HepG2 (cell line): Measurements from ENCODE around the gene RIMBP2. TPM values are rescaled to one million over a fixed set of nuclear protein-coding genes. Genes with fewer than 3 reads are reported as not detected.

Experiments used
- ATAC-seq: fragments of 200-7000 bp; cut with Tn5 transposase; 3 replicates; pipeline ENCODE4 v1.9.1; 2020; ENCODE audit warnings: mild to moderate bottlenecking, moderate library complexity
- BruUV-seq: library from RNA; stranded (reverse); fragments of 400-500 nt; replicated peaks from 2 replicates; lab custom pipeline; 2021; lab: Mats Ljungman, UMichigan
- CTCF ChIA-PET: fragments of 300-600 bp; formaldehyde crosslinking; extraction: SDS; loops from one replicate; lab custom pipeline; 2021; ENCODE audit warnings: low total read pairs, inconsistent platforms, low intra/inter-chr PET ratio; lab: Yijun Ruan, JAX
- POLR2A ChIA-PET: fragments of 350-600 bp; sonication (Branson Sonifier 250); formaldehyde crosslinking; loops from one replicate; lab custom pipeline; 2020; ENCODE audit warnings: antibody characterized with exemption, inconsistent platforms; lab: Yijun Ruan, JAX
- DNase-seq: peaks from one replicate; pipeline ENCODE4 v3.0.0-alpha.2; 2015; ENCODE audit warnings: low spot score
- FAIRE-seq: peaks from 3 replicates; lab custom pipeline; 2011; peaks lifted over from hg19 to GRCh38; lab: Jason Lieb, UNC
- H2AFZ ChIP-seq: one replicate; pipeline ENCODE4 v1.6.1; 2011; ENCODE audit warnings: low read length, inconsistent platforms
- H3K27ac ChIP-seq: fragments of 300-600 bp; 3 replicates; pipeline ENCODE4 v1.8.0; 2011; ENCODE audit warnings: mixed run types, mild to moderate bottlenecking, mixed read lengths, low read length, inconsistent platforms; ENCODE audit not compliant: insufficient read depth; ENCODE audit errors: extremely low read length
- H3K27me3 ChIP-seq, 2 experiments: fragments of 200-600 bp in 1 of 2; 2 replicates in 1 of 2; 3 replicates in 1 of 2; pipeline versions ENCODE4 v1.6.0 to v1.8.0; 2011; ENCODE audit warnings: low read length in 2 of 2, mild to moderate bottlenecking in 2 of 2, moderate library complexity in 2 of 2, inconsistent platforms in 1 of 2; ENCODE audit not compliant: insufficient read depth in 2 of 2, control insufficient read depth in 1 of 2
- H3K36me3 ChIP-seq, 2 experiments: fragments of 200-600 bp in 1 of 2; replicated peaks in 1 of 2; 2 replicates in 1 of 2; 3 replicates in 1 of 2; pipeline versions ENCODE4 v1.5.1 to v1.8.0; 2011; ENCODE audit warnings: low read length in 2 of 2, inconsistent platforms in 1 of 2; ENCODE audit not compliant: insufficient read depth in 2 of 2, control insufficient read depth in 1 of 2
- H3K4me1 ChIP-seq: 2 replicates; pipeline ENCODE4 v1.5.1; 2012; ENCODE audit warnings: low read length, inconsistent platforms; ENCODE audit not compliant: insufficient read depth
- H3K4me2 ChIP-seq: 2 replicates; pipeline ENCODE4 v1.6.0; 2011; ENCODE audit warnings: low read depth, low read length, inconsistent platforms
- H3K4me3 ChIP-seq, 3 experiments: fragments of 200-600 bp in 1 of 3; sonication (generic), shearing (Covaris generic) in 1 of 3; replicated peaks in 1 of 3; 2 replicates each; pipeline ENCODE4 v1.5.1; 2011 to 2016; ENCODE audit warnings: low read length in 3 of 3, inconsistent platforms in 2 of 3, low read depth in 2 of 3, mild to moderate bottlenecking in 2 of 3, control low read depth in 1 of 3, mixed read lengths in 1 of 3; ENCODE audit not compliant: insufficient read depth in 1 of 3
- H3K79me2 ChIP-seq: one replicate; pipeline ENCODE4 v1.6.1; 2011; ENCODE audit warnings: low read length, inconsistent platforms; ENCODE audit not compliant: insufficient read depth
- H3K9ac ChIP-seq: 2 replicates; pipeline ENCODE4 v1.6.0; 2011; ENCODE audit warnings: mild to moderate bottlenecking, low read depth, low read length, inconsistent platforms; ENCODE audit not compliant: insufficient read depth
- H3K9me3 ChIP-seq: 2 replicates; pipeline ENCODE4 v1.5.1; 2012; ENCODE audit warnings: mild to moderate bottlenecking, low read length
- H4K20me1 ChIP-seq: 2 replicates; pipeline ENCODE4 v1.6.0; 2011; ENCODE audit warnings: inconsistent platforms, mild to moderate bottlenecking, low read length, moderate library complexity; ENCODE audit not compliant: insufficient read depth
- DMAP1 ChIP-seq: IDR thresholded peaks from 2 replicates; pipeline ENCODE4 v1.6.1; 2016
- EEA1 ChIP-seq: sonication (generic); formaldehyde crosslinking; IDR thresholded peaks from 2 replicates; pipeline ENCODE4 v1.5.1; 2020; ENCODE audit warnings: mild to moderate bottlenecking, missing genetic modification reagents, borderline replicate concordance
- FOXA1 ChIP-seq, 2 experiments: fragments of 450-650 bp in 1 of 2; sonication (generic) in 1 of 2; formaldehyde crosslinking in 1 of 2; IDR thresholded peaks; 2 replicates each; pipeline versions ENCODE4 v1.4.0 to v1.6.1; 2016 to 2020; ENCODE audit warnings: missing genetic modification reagents in 1 of 2
- JARID2 ChIP-seq: sonication (generic); formaldehyde crosslinking; IDR thresholded peaks from 2 replicates; pipeline ENCODE4 v1.8.1; 2023; ENCODE audit warnings: missing genetic modification reagents, inconsistent platforms; ENCODE audit not compliant: insufficient replicate concordance
- PPARG ChIP-seq: conservative IDR thresholded peaks from 2 replicates; pipeline ENCODE4 v1.6.1; 2016; ENCODE audit warnings: missing biosample characterization, missing genetic modification reagents
- PTBP1 ChIP-seq: fragments of 200-400 bp; formaldehyde crosslinking; IDR thresholded peaks from 2 replicates; pipeline ENCODE4 v1.6.1; 2018; ENCODE audit warnings: low read length, low read depth; ENCODE audit not compliant: poor library complexity, severe bottlenecking
- SMARCC2 ChIP-seq: fragments of 450-650 bp; IDR thresholded peaks from 2 replicates; pipeline ENCODE4 v1.6.1; 2017; ENCODE audit warnings: antibody characterized with exemption, mild to moderate bottlenecking
- SMC3 ChIP-seq: IDR thresholded peaks from 2 replicates; pipeline ENCODE4 v1.6.1; 2011; ENCODE audit warnings: low read length, improper control_type of control experiment
- TBX3 ChIP-seq: fragments of 450-650 bp; IDR thresholded peaks from 2 replicates; pipeline ENCODE4 v1.6.1; 2017; ENCODE audit warnings: antibody characterized with exemption, mild to moderate bottlenecking, inconsistent platforms, borderline replicate concordance
- ZNF776 ChIP-seq: sonication (generic); formaldehyde crosslinking; IDR thresholded peaks from 2 replicates; pipeline ENCODE4 v1.4.0; 2020; ENCODE audit warnings: mild to moderate bottlenecking, missing genetic modification reagents
- WGBS: methylation state at CpG from one replicate; pipeline ENCODE4 v1.1.6; 2017; ENCODE audit warnings: low lambda C conversion rate; 5-methylcytosine and 5-hydroxymethylcytosine counted together
- in situ Hi-C: cut with HindIII; loops from 2 replicates; pipeline ENCODE4 v1.10.0; 2017; ENCODE audit warnings: low pct_unique_long_range_greater_than_20kb; ENCODE audit not compliant: extremely low pct_ligation_motif_present
- intact Hi-C: fragments of 100-400 bp; cut with micrococcal nuclease; formaldehyde crosslinking; loops from one replicate; pipeline ENCODE4 v1.10.0; 2022; ENCODE audit not compliant: unreplicated experiment
- polyA plus RNA-seq, 8 experiments: library from polyadenylated mRNA; depleted of rRNA in 3 of 8; stranded (reverse) in 7 of 8; unstranded in 1 of 8; fragments of >200 nt; fragmentation: Illumina TruSeq in 4 of 8; extraction: Trizol in 4 of 8; gene quantifications; 2 replicates each; pipeline versions ENCODE4 v1.2.1 to v1.2.3, GENCODE V29; 2011 to 2016; ENCODE audit warnings: low read depth in 4 of 8, missing spikeins in 1 of 8, mixed read lengths in 1 of 8; ENCODE audit not compliant: insufficient read depth in 1 of 8
- total RNA-seq, 5 experiments: library from RNA; depleted of rRNA; stranded (reverse); fragments of >200 nt; fragmentation: Illumina TruSeq; extraction: Trizol; gene quantifications; 2 replicates each; pipeline ENCODE4 v1.2.3, GENCODE V29; 2016; ENCODE audit warnings: low read depth in 1 of 5
- TF ChIP-seq, protein P1 (sequence below): sonication (generic); formaldehyde crosslinking; IDR thresholded peaks from 2 replicates; pipeline ENCODE4 v1.8.0; 2022; ENCODE audit warnings: mild to moderate bottlenecking, missing genetic modification reagents, borderline replicate concordance
- TF ChIP-seq, protein P2 (sequence below): sonication (generic); formaldehyde crosslinking; IDR thresholded peaks from 2 replicates; pipeline ENCODE4 v1.8.0; 2022; ENCODE audit warnings: missing genetic modification reagents, low read depth, mild to moderate bottlenecking, borderline replicate concordance
- TF ChIP-seq, protein P3 (sequence below): sonication (generic); formaldehyde crosslinking; IDR thresholded peaks from 2 replicates; pipeline ENCODE4 v1.4.0; 2020; ENCODE audit warnings: missing genetic modification reagents

RIMBP2 gene
- total and polyA plus RNA-seq, 2 of the 13 experiments (the other 11 are each of a cell fraction or from before 2014, with no cell fraction given), result 0.03 TPM; not detected in 1

DNA sequence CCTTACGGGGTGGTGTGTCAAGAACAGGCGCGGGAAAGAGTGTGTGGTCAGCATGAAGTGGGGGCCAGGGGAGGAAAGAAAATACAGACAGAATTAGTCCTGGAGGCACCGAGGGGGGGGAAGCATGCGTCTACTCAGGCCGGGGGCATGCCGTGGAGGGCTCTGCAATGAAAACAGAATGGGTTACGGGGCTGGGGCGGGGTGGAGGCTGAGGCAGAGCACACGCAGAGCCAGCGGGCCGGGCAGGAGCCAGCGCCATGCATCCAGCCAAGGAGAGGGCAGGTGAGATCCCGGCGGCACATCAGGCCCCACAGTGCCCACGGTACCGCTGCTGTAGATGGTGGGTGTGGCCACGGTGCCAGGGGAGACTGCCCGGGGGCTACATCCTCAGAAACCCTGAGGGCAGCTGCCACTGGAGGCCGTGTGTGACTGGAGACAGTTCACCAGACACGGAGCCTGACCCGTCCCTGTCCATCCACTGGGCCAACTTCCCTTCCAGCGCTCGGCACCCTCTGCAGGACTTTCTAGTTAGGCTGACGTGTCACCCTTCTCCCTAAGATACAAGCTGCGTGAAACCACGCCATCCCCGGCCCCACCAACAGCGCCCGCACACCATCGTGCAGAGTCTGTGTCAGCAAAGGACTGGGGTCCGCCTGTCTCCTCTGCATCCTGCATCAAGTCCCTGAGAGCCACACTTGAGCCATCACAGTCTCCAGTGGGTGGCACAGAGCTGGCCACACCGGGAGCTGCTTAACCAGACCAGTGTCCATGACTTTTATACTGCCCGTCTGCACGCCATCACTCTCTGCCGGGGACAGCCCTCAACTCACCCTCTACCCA lies 291.0 kb downstream of the RIMBP2 start:
- H3K27me3 ChIP-seq, result peaks cover 6 to 72% of the 10 kb centered on the region in 2 experiments
- H4K20me1 ChIP-seq, result no peaks in the 10 kb centered on the region
- in situ Hi-C loops, result no loop called here
- BruUV-seq, result no TSS peak
- no peak overlapping the region for H3K4me2 ChIP-seq
- H2AFZ ChIP-seq, result no peak overlapping the region
- no peaks in the 10 kb centered on the region for H3K4me1 ChIP-seq
- H3K79me2 ChIP-seq, result no peaks in the 10 kb centered on the region
- CTCF ChIA-PET, result no interaction called here
- H3K9me3 ChIP-seq, result no peaks in the 10 kb centered on the region
- H3K27ac ChIP-seq, result no peak overlapping the region
- POLR2A ChIA-PET, result no interaction called here
- ATAC-seq, result no peak
- FAIRE-seq, result no peak
- DNase-seq, result no peak
- no peaks in the 10 kb centered on the region for H3K36me3 ChIP-seq
- intact Hi-C loops, result no loop called here
- 47% methylated on average over 18 of the region's 36 CpGs for WGBS
- no peak overlapping the region for H3K9ac ChIP-seq
- H3K4me3 ChIP-seq, result no peak overlapping the region
- TF ChIP-seq SMARCC2 (no peak), EEA1 (no peak)
- TF ChIP-seq, protein P1, sequence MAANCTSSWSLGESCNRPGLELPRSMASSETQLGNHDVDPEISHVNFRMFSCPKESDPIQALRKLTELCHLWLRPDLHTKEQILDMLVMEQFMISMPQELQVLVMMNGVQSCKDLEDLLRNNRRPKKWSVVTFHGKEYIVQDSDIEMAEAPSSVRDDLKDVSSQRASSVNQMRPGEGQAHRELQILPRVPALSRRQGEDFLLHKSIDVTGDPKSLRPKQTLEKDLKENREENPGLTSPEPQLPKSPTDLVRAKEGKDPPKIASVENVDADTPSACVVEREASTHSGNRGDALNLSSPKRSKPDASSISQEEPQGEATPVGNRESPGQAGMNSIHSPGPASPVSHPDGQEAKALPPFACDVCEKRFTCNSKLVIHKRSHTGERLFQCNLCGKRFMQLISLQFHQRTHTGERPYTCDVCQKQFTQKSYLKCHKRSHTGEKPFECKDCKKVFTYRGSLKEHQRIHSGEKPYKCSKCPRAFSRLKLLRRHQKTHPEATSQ (CRISPR knock-in tag), result no peak

DNA sequence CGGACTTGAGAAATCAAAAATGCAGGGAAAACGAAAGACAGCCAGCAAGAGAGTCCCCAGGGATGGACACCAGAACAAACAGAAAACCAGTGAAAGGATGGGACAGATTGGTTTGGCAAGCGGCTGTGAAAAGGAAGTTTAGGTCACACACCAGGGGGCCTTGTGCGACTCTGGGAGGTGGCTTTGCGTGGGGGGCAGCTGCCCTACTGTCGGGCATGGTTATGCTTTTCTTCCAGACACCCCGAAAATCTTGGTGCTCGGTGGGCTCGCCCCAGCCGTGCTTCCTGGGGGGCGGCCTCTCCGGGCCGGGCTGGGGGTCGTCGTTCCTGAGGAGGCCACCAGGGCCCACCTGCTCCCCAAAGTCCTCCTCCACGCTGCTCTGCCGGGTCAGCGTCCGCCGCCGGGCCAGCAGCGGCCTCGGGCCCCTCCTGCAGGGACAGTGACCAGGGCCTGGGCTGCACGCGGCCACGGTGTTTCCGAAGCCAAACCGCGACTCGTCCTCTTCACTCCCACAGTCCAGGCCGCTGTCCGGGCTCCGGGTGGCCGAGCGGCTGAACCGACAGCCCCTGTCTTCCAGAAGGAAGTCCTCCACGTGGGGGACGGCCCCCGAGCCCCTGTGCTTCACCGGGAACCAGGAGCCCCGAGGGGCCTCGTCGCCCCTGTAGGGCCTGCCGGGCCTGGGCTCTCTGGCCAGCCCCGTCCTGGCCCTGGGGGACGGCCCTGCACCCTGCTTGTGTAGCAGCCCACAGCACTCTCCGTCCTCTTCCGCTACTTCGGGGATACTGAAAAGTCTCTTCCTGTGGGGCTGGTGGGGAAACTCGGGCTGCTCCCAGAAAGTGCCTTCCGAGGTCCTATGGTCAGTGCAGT lies 291.9 kb downstream of the RIMBP2 start:
- intact Hi-C loops, result no loop called here
- ChIA-PET CTCF (no interaction called here), POLR2A (no interaction called here)
- FAIRE-seq (no peak), DNase-seq (no peak), ATAC-seq (no peak)
- BruUV-seq, result no TSS peak
- H3K36me3 ChIP-seq, result no peaks in the 10 kb centered on the region
- H3K27me3 ChIP-seq, result peaks cover 3 to 67% of the 10 kb centered on the region in 2 experiments
- H3K4me2 ChIP-seq, result no peak overlapping the region
- H3K27ac ChIP-seq, result no peak overlapping the region
- no peaks in the 10 kb centered on the region for H3K4me1 ChIP-seq
- H3K9me3 ChIP-seq, result no peaks in the 10 kb centered on the region
- no peaks in the 10 kb centered on the region for H4K20me1 ChIP-seq
- no peak overlapping the region for H2AFZ ChIP-seq
- 53% methylated on average over 34 of the region's 51 CpGs for WGBS
- H3K79me2 ChIP-seq, result no peaks in the 10 kb centered on the region
- H3K4me3 ChIP-seq, result no peak overlapping the region
- no peak overlapping the region for H3K9ac ChIP-seq
- in situ Hi-C loops, result no loop called here
- TF ChIP-seq, protein P2, sequence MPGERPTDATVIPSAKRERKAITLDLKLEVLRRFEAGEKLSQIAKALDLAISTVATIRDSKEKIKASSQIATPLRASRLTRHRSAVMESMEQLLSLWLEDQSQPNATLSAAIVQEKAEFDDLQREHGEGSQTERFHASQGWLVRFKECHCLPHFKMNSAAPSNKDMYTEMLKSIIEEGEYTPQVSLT (CRISPR knock-in tag), result no peak
- TF ChIP-seq ZNF776 (CRISPR knock-in tag) (no peak), JARID2 (no peak), SMC3 (no peak), FOXA1 (IDR thresholded peaks at IDR 0.05) (no peak), FOXA1 (CRISPR knock-in tag; IDR thresholded peaks at IDR 0.05) (no peak), PPARG (no peak), PTBP1 (no peak), DMAP1 (CRISPR knock-in tag) (no peak), TBX3 (no peak)
- TF ChIP-seq, protein P3, sequence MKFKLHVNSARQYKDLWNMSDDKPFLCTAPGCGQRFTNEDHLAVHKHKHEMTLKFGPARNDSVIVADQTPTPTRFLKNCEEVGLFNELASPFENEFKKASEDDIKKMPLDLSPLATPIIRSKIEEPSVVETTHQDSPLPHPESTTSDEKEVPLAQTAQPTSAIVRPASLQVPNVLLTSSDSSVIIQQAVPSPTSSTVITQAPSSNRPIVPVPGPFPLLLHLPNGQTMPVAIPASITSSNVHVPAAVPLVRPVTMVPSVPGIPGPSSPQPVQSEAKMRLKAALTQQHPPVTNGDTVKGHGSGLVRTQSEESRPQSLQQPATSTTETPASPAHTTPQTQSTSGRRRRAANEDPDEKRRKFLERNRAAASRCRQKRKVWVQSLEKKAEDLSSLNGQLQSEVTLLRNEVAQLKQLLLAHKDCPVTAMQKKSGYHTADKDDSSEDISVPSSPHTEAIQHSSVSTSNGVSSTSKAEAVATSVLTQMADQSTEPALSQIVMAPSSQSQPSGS (CRISPR knock-in tag), result no peak
